ENCODE measurements around the gene TTC22.

DNA sequence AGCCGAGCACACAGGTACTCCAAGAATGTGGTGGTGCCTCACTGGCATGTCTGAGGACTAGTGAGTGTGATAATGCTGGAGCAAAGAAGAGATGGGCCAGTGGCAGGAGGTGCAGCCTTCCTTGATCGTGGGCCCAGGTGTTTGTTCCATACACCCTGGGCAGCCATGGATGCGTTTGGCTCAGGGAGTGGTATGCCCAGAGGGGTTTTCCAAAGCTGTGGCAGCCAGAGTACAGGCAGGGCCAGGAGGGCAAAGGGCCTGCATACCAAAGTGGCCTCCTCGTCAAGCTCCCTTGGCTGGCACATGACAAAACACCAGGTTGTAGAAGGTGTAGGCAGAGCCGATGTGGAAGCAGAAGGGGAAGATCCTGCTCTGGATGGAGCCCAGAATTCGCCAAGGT, 55.8 kb downstream of the TTC22 start:
- TF ChIP-seq, protein P1, sequence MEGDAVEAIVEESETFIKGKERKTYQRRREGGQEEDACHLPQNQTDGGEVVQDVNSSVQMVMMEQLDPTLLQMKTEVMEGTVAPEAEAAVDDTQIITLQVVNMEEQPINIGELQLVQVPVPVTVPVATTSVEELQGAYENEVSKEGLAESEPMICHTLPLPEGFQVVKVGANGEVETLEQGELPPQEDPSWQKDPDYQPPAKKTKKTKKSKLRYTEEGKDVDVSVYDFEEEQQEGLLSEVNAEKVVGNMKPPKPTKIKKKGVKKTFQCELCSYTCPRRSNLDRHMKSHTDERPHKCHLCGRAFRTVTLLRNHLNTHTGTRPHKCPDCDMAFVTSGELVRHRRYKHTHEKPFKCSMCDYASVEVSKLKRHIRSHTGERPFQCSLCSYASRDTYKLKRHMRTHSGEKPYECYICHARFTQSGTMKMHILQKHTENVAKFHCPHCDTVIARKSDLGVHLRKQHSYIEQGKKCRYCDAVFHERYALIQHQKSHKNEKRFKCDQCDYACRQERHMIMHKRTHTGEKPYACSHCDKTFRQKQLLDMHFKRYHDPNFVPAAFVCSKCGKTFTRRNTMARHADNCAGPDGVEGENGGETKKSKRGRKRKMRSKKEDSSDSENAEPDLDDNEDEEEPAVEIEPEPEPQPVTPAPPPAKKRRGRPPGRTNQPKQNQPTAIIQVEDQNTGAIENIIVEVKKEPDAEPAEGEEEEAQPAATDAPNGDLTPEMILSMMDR (conservative IDR thresholded peaks at IDR 0.05; ENCODE audit: low read length), result no peak
- TF ChIP-seq EZH2phosphoT487 (IDR thresholded peaks at IDR 0.05; ENCODE audit: borderline replicate concordance), result no peak
